A673 (cell line): ENCODE data around the gene GPER1.

Source experiments
- CTCF ChIP-seq: fragments of 300-800, 200-600 bp; sonication (generic); conservative IDR thresholded peaks from 2 replicates; pipeline ENCODE4 v1.5.1; 2017; ENCODE audit warnings: low read depth, mild to moderate bottlenecking, antibody characterized with exemption, low read length, moderate library complexity, mixed read lengths
- EZH2 ChIP-seq: fragments of 200-600 bp; sonication (generic); IDR thresholded peaks from 2 replicates; pipeline ENCODE4 v1.6.1; 2017; ENCODE audit warnings: borderline replicate concordance, low read depth, mild to moderate bottlenecking, mixed read lengths, antibody characterized with exemption, low read length; ENCODE audit not compliant: poor library complexity, severe bottlenecking

GRCh38 chr7:1080921-1081255 lies 7.0 kb upstream of the GPER1 start:
- TF ChIP-seq CTCF (no peak), EZH2 (no peak)
